H9 (cell line): ENCODE measurements around the gene ERC1. TPM values are rescaled to one million over a fixed set of nuclear protein-coding genes. Genes with fewer than 3 reads are reported as not detected.

ENCODE experiments used
- DNase-seq: peaks from one replicate; pipeline ENCODE4 v3.0.0-alpha.2; 2017
- H2AFZ ChIP-seq: one replicate; pipeline ENCODE4 v1.6.1; 2013; ENCODE audit warnings: mild to moderate bottlenecking, low read length, control low read depth, moderate library complexity
- H2AK5ac ChIP-seq: 2 replicates; pipeline ENCODE4 v1.6.1; 2013; ENCODE audit warnings: low read length, control low read depth, mixed read lengths; ENCODE audit not compliant: insufficient read length
- H2BK120ac ChIP-seq: one replicate; pipeline ENCODE4 v1.6.1; 2013; ENCODE audit warnings: low read depth, mild to moderate bottlenecking, low read length, control low read depth, inconsistent platforms; ENCODE audit not compliant: poor library complexity, severe bottlenecking
- H2BK12ac ChIP-seq: 2 replicates; pipeline ENCODE4 v1.6.1; 2013; ENCODE audit warnings: low read length, control low read depth, mixed read lengths, low read depth; ENCODE audit not compliant: insufficient read length
- H2BK15ac ChIP-seq: 2 replicates; pipeline ENCODE4 v1.6.1; 2013; ENCODE audit warnings: low read depth, low read length, control low read depth
- H2BK20ac ChIP-seq: one replicate; pipeline ENCODE4 v1.6.1; 2013; ENCODE audit warnings: low read depth, mild to moderate bottlenecking, low read length, control low read depth, inconsistent platforms; ENCODE audit not compliant: poor library complexity, severe bottlenecking
- H2BK5ac ChIP-seq: 2 replicates; pipeline ENCODE4 v1.6.1; 2013; ENCODE audit warnings: low read length, control low read depth, mixed read lengths; ENCODE audit not compliant: insufficient read length
- H3K14ac ChIP-seq: 2 replicates; pipeline ENCODE4 v1.6.1; 2013; ENCODE audit warnings: low read length, control low read depth; ENCODE audit not compliant: insufficient read depth
- H3K18ac ChIP-seq: 2 replicates; pipeline ENCODE4 v1.6.1; 2013; ENCODE audit warnings: low read depth, mild to moderate bottlenecking, mixed read lengths, low read length, control low read depth; ENCODE audit not compliant: insufficient read length
- H3K23ac ChIP-seq: 2 replicates; pipeline ENCODE4 v1.6.1; 2013; ENCODE audit warnings: low read length, control low read depth, mixed read lengths, low read depth; ENCODE audit not compliant: insufficient read length
- H3K23me2 ChIP-seq: 2 replicates; pipeline ENCODE4 v1.6.1; 2013; ENCODE audit warnings: low read depth, mild to moderate bottlenecking, mixed read lengths, low read length, control low read depth; ENCODE audit not compliant: insufficient read length, poor library complexity, severe bottlenecking
- H3K27ac ChIP-seq: 2 replicates; pipeline ENCODE4 v1.5.1; 2013; ENCODE audit warnings: low read length, control low read depth, mixed read lengths, low read depth; ENCODE audit not compliant: insufficient read length
- H3K27me3 ChIP-seq: 2 replicates; pipeline ENCODE4 v1.6.1; 2013; ENCODE audit warnings: low read length, control low read depth, inconsistent platforms; ENCODE audit not compliant: insufficient read depth
- H3K4ac ChIP-seq: 2 replicates; pipeline ENCODE4 v1.6.1; 2013; ENCODE audit warnings: low read depth, mild to moderate bottlenecking, control low read depth, inconsistent platforms, low read length, moderate library complexity
- H3K4me1 ChIP-seq: 2 replicates; pipeline ENCODE4 v1.6.1; 2013; ENCODE audit warnings: low read length, control low read depth, inconsistent platforms; ENCODE audit not compliant: insufficient read depth
- H3K4me2 ChIP-seq: 2 replicates; pipeline ENCODE4 v1.6.1; 2013; ENCODE audit warnings: low read length, control low read depth, mixed read lengths; ENCODE audit not compliant: insufficient read length, insufficient read depth
- H3K56ac ChIP-seq: 2 replicates; pipeline ENCODE4 v1.6.1; 2013; ENCODE audit warnings: low read depth, mild to moderate bottlenecking, mixed read lengths, low read length, control low read depth; ENCODE audit not compliant: insufficient read length
- H3K79me1 ChIP-seq: 2 replicates; pipeline ENCODE4 v1.6.1; 2013; ENCODE audit warnings: low read depth, mild to moderate bottlenecking, moderate library complexity, low read length, control low read depth, inconsistent platforms; ENCODE audit not compliant: insufficient read depth, poor library complexity, severe bottlenecking
- H3K79me2 ChIP-seq: 2 replicates; pipeline ENCODE4 v1.6.1; 2013; ENCODE audit warnings: low read length, control low read depth, inconsistent platforms; ENCODE audit not compliant: insufficient read depth
- H3K9ac ChIP-seq: 2 replicates; pipeline ENCODE4 v1.6.1; 2013; ENCODE audit warnings: low read length, control low read depth, mixed read lengths; ENCODE audit not compliant: insufficient read length; ENCODE audit errors: extremely low read depth
- H3K9me3 ChIP-seq: one replicate; pipeline ENCODE4 v1.6.1; 2013; ENCODE audit warnings: low read depth, low read length, inconsistent platforms; ENCODE audit not compliant: control insufficient read depth
- H3T11ph ChIP-seq: one replicate; pipeline ENCODE4 v1.6.1; 2013; ENCODE audit warnings: mild to moderate bottlenecking, low read length, control low read depth, inconsistent platforms
- H4K20me1 ChIP-seq: one replicate; pipeline ENCODE4 v1.6.1; 2013; ENCODE audit not compliant: control insufficient read depth, insufficient read length, insufficient read depth
- H4K5ac ChIP-seq: 2 replicates; pipeline ENCODE4 v1.6.1; 2013; ENCODE audit warnings: low read depth, mild to moderate bottlenecking, mixed read lengths, low read length, control low read depth; ENCODE audit not compliant: insufficient read length
- H4K8ac ChIP-seq: replicated peaks from 2 replicates; pipeline ENCODE4 v1.6.1; 2013; ENCODE audit warnings: low read length, control low read depth, mixed read lengths, low read depth; ENCODE audit not compliant: insufficient read length
- H4K91ac ChIP-seq: 2 replicates; pipeline ENCODE4 v1.6.1; 2013; ENCODE audit warnings: low read depth, mild to moderate bottlenecking, moderate library complexity, mixed read lengths, low read length, control low read depth; ENCODE audit not compliant: insufficient read length
- H3K27ac Mint-ChIP-seq, 3 experiments: 2 replicates in 2 of 3; 3 replicates in 1 of 3; pipeline ENCODE4 v1.8.0; 2020 to 2021; ENCODE audit warnings: mixed read lengths in 3 of 3, mild to moderate bottlenecking in 1 of 3, moderate library complexity in 1 of 3
- H3K27me3 Mint-ChIP-seq: 2 replicates; pipeline ENCODE4 v1.8.0; 2021; ENCODE audit warnings: low read depth, mild to moderate bottlenecking, moderate library complexity, mixed read lengths
- H3K36me3 Mint-ChIP-seq, 3 experiments: 2 replicates in 2 of 3; 3 replicates in 1 of 3; pipeline ENCODE4 v1.8.0; 2020 to 2021; ENCODE audit warnings: low read depth in 3 of 3, mixed read lengths in 3 of 3; ENCODE audit not compliant: insufficient read depth in 1 of 3
- H3K4me1 Mint-ChIP-seq, 2 experiments: 2 replicates each; pipeline ENCODE4 v1.8.0; 2020; ENCODE audit warnings: mixed read lengths in 2 of 2
- H3K4me3 Mint-ChIP-seq, 2 experiments: 2 replicates in 1 of 2; 3 replicates in 1 of 2; pipeline ENCODE4 v1.8.0; 2020 to 2021; ENCODE audit warnings: mild to moderate bottlenecking in 2 of 2, mixed read lengths in 2 of 2, moderate library complexity in 1 of 2
- H3K9me3 Mint-ChIP-seq, 2 experiments: 2 replicates in 1 of 2; 3 replicates in 1 of 2; pipeline ENCODE4 v1.8.0; 2020; ENCODE audit warnings: mild to moderate bottlenecking in 2 of 2, mixed read lengths in 2 of 2, moderate library complexity in 1 of 2
- WGBS: extraction: QIAGEN DNeasy Blood & Tissue Kit; methylation state at CpG from one replicate; pipeline ENCODE4 v1.1.7; 2013; ENCODE audit warnings: missing lambda C conversion rate, low lambda C conversion rate, mixed read lengths; ENCODE audit not compliant: insufficient read length; ENCODE audit errors: extremely low coverage; 5-methylcytosine and 5-hydroxymethylcytosine counted together
- total RNA-seq: library from RNA; stranded (reverse); gene quantifications from 2 replicates; pipeline ENCODE4 v1.2.1, GENCODE V29; 2021
- TF ChIP-seq, protein P1 (sequence below): fragments of 200-600 bp; sonication (generic); conservative IDR thresholded peaks from 3 replicates; pipeline ENCODE4 v1.8.0; 2021; ENCODE audit warnings: antibody characterized with exemption, mild to moderate bottlenecking

Gene ERC1
- total RNA-seq, 1 experiment from 2014 or later, result 51.2 TPM

GRCh38 chr12:1313906-1314305 lies 322.9 kb downstream of the ERC1 start:
- no peak overlapping the region for H2AFZ ChIP-seq
- Mint-ChIP-seq H3K27ac (no peak overlapping the region), H3K27me3 (no peaks in the 10 kb centered on the region), H3K36me3 (peaks cover 3 to 22% (median 3%) of the 10 kb centered on the region in 3 experiments; a peak in 6 of 7 replicates), H3K4me3 (no peak overlapping the region), H3K4me1 (peaks cover 9 to 12% of the 10 kb centered on the region in 2 experiments), H3K9me3 (no peaks in the 10 kb centered on the region; a peak in 2 of 5 replicates)
- H3K79me1 ChIP-seq, result no peaks in the 10 kb centered on the region
- no peak overlapping the region for H3K4ac ChIP-seq
- no peak overlapping the region for H3K4me2 ChIP-seq
- H3K79me2 ChIP-seq, result no peaks in the 10 kb centered on the region
- no peaks in the 10 kb centered on the region for H3K9me3 ChIP-seq
- H2AK5ac ChIP-seq, result no peak overlapping the region
- no peak for DNase-seq
- no CpG with 5 or more reads among the region's 2 CpGs for WGBS
- no peaks in the 10 kb centered on the region for H4K20me1 ChIP-seq
- H3K14ac ChIP-seq, result no peak overlapping the region
- TF ChIP-seq, protein P1, sequence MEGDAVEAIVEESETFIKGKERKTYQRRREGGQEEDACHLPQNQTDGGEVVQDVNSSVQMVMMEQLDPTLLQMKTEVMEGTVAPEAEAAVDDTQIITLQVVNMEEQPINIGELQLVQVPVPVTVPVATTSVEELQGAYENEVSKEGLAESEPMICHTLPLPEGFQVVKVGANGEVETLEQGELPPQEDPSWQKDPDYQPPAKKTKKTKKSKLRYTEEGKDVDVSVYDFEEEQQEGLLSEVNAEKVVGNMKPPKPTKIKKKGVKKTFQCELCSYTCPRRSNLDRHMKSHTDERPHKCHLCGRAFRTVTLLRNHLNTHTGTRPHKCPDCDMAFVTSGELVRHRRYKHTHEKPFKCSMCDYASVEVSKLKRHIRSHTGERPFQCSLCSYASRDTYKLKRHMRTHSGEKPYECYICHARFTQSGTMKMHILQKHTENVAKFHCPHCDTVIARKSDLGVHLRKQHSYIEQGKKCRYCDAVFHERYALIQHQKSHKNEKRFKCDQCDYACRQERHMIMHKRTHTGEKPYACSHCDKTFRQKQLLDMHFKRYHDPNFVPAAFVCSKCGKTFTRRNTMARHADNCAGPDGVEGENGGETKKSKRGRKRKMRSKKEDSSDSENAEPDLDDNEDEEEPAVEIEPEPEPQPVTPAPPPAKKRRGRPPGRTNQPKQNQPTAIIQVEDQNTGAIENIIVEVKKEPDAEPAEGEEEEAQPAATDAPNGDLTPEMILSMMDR, result no peak
- H3K18ac ChIP-seq, result no peak overlapping the region
- H4K8ac ChIP-seq, result no peak overlapping the region
- no peak overlapping the region for H3T11ph ChIP-seq
- no peak overlapping the region for H3K23ac ChIP-seq
- H3K9ac ChIP-seq, result no peak overlapping the region
- no peaks in the 10 kb centered on the region for H3K23me2 ChIP-seq
- H4K91ac ChIP-seq, result no peak overlapping the region
- H4K5ac ChIP-seq, result no peak overlapping the region
- no peak overlapping the region for H2BK5ac ChIP-seq
- H3K27ac ChIP-seq, result no peak overlapping the region
- H2BK15ac ChIP-seq, result no peak overlapping the region
- no peak overlapping the region for H3K56ac ChIP-seq
- H3K4me1 ChIP-seq, result no peaks in the 10 kb centered on the region
- H2BK120ac ChIP-seq, result no peak overlapping the region
- no peak overlapping the region for H2BK12ac ChIP-seq
- H3K27me3 ChIP-seq, result no peaks in the 10 kb centered on the region
- no peak overlapping the region for H2BK20ac ChIP-seq
